IMR-90 (cell line): Measurements from ENCODE around the gene EHF. TPM values are rescaled to one million over a fixed set of nuclear protein-coding genes. Genes with fewer than 3 reads are reported as not detected.

Experiments
- ATAC-seq: fragments of 200-7000 bp; cut with Tn5 transposase; 2 replicates; pipeline ENCODE4 v1.9.1; 2020; ENCODE audit warnings: low read depth, mild to moderate bottlenecking, moderate library complexity
- BruUV-seq: library from RNA; stranded (reverse); fragments of 400-500 nt; replicated peaks from 2 replicates; lab custom pipeline; 2021; lab: Mats Ljungman, UMichigan
- CTCF ChIA-PET: fragments of 300-600 bp; formaldehyde crosslinking; extraction: SDS; loops from one replicate; lab custom pipeline; 2021; ENCODE audit warnings: antibody characterized with exemption; lab: Yijun Ruan, JAX
- POLR2A ChIA-PET: fragments of 300-600 bp; sonication (Branson Sonifier 250); formaldehyde crosslinking; loops from one replicate; lab custom pipeline; 2022; ENCODE audit warnings: antibody characterized with exemption; ENCODE audit not compliant: unreplicated experiment; lab: Charles Lee
- DNase-seq: peaks from one replicate; pipeline ENCODE4 v3.0.0; 2013
- H2AFZ ChIP-seq: replicated peaks from 2 replicates; pipeline ENCODE3; 2013; ENCODE audit warnings: low read length, mild to moderate bottlenecking; ENCODE audit not compliant: poor library complexity
- H2AK5ac ChIP-seq: 2 replicates; pipeline ENCODE4 v1.6.1; 2013; ENCODE audit warnings: low read depth, low read length, inconsistent platforms
- H2AK9ac ChIP-seq: replicated peaks from 2 replicates; pipeline ENCODE3; 2013; ENCODE audit warnings: mild to moderate bottlenecking, low read depth, low read length, moderate library complexity; ENCODE audit not compliant: poor library complexity
- H2BK120ac ChIP-seq: 2 replicates; pipeline ENCODE4 v1.6.1; 2013; ENCODE audit warnings: low read depth, low read length, inconsistent platforms
- H2BK15ac ChIP-seq: 3 replicates; pipeline ENCODE4 v1.6.1; 2013; ENCODE audit warnings: low read depth, low read length, inconsistent platforms
- H2BK20ac ChIP-seq: 2 replicates; pipeline ENCODE4 v1.6.1; 2013; ENCODE audit warnings: low read depth, mild to moderate bottlenecking, inconsistent platforms, low read length, moderate library complexity
- H2BK5ac ChIP-seq: 2 replicates; pipeline ENCODE4 v1.6.1; 2013; ENCODE audit warnings: mild to moderate bottlenecking, low read depth, low read length, inconsistent platforms; ENCODE audit not compliant: poor library complexity, severe bottlenecking
- H3K14ac ChIP-seq: replicated peaks from 2 replicates; pipeline ENCODE4 v1.6.1; 2013; ENCODE audit warnings: low read depth, low read length, inconsistent platforms
- H3K18ac ChIP-seq: 2 replicates; pipeline ENCODE4 v1.6.1; 2013; ENCODE audit warnings: low read depth, low read length, control low read depth
- H3K23ac ChIP-seq: 2 replicates; pipeline ENCODE4 v1.6.1; 2013; ENCODE audit warnings: low read depth, low read length, inconsistent platforms
- H3K27ac ChIP-seq: 2 replicates; pipeline ENCODE4 v1.5.1; 2013; ENCODE audit warnings: mild to moderate bottlenecking, control low read depth, low read length; ENCODE audit not compliant: insufficient read depth
- H3K27me3 ChIP-seq: 2 replicates; pipeline ENCODE4 v1.6.1; 2013; ENCODE audit warnings: low read length; ENCODE audit not compliant: control insufficient read depth, insufficient read depth
- H3K36me3 ChIP-seq: 2 replicates; pipeline ENCODE4 v1.6.1; 2013; ENCODE audit warnings: low read length, mixed read lengths; ENCODE audit not compliant: control insufficient read depth, insufficient read depth
- H3K4ac ChIP-seq: 2 replicates; pipeline ENCODE4 v1.6.1; 2013; ENCODE audit warnings: low read depth, low read length, inconsistent platforms
- H3K4me1 ChIP-seq: 2 replicates; pipeline ENCODE4 v1.6.1; 2013; ENCODE audit warnings: low read length, mixed read lengths; ENCODE audit not compliant: control insufficient read depth, insufficient read depth
- H3K4me2 ChIP-seq: 2 replicates; pipeline ENCODE4 v1.6.1; 2013; ENCODE audit warnings: low read depth, mild to moderate bottlenecking, control low read depth, low read length, moderate library complexity
- H3K4me3 ChIP-seq: 2 replicates; pipeline ENCODE4 v1.5.1; 2013; ENCODE audit warnings: low read depth, mild to moderate bottlenecking, control low read depth, low read length, moderate library complexity; ENCODE audit not compliant: insufficient read depth
- H3K56ac ChIP-seq: 2 replicates; pipeline ENCODE4 v1.6.1; 2013; ENCODE audit warnings: low read length, inconsistent platforms; ENCODE audit not compliant: insufficient read depth; ENCODE audit errors: extremely low read depth
- H3K79me1 ChIP-seq, 2 experiments: 2 replicates each; pipeline ENCODE4 v1.6.1; 2013; ENCODE audit warnings: low read length in 2 of 2, inconsistent platforms in 1 of 2, low read depth in 1 of 2
- H3K9ac ChIP-seq: 2 replicates; pipeline ENCODE4 v1.6.1; 2013; ENCODE audit warnings: low read depth, low read length, control low read depth
- H3K9me1 ChIP-seq: 2 replicates; pipeline ENCODE4 v1.6.1; 2013; ENCODE audit warnings: low read length, inconsistent platforms; ENCODE audit not compliant: insufficient read depth
- H3K9me3 ChIP-seq: 2 replicates; pipeline ENCODE4 v1.6.1; 2013; ENCODE audit warnings: low read length; ENCODE audit not compliant: control insufficient read depth, insufficient read depth
- H4K20me1 ChIP-seq: 2 replicates; pipeline ENCODE4 v1.6.1; 2013; ENCODE audit warnings: low read length, inconsistent platforms; ENCODE audit not compliant: insufficient read depth
- H4K5ac ChIP-seq: 2 replicates; pipeline ENCODE4 v1.6.1; 2013; ENCODE audit warnings: mild to moderate bottlenecking, low read depth, low read length, control low read depth
- H4K8ac ChIP-seq, 2 experiments: 2 replicates each; pipeline ENCODE4 v1.6.1; 2013; ENCODE audit warnings: low read depth in 2 of 2, low read length in 2 of 2, control low read depth in 1 of 2, inconsistent platforms in 1 of 2
- H4K91ac ChIP-seq: 2 replicates; pipeline ENCODE4 v1.6.1; 2013; ENCODE audit warnings: low read depth, low read length, inconsistent platforms; ENCODE audit not compliant: insufficient read depth
- BHLHE40 ChIP-seq: fragments of 150-350 bp; IDR thresholded peaks from 2 replicates; pipeline ENCODE4 v1.6.1; 2016; ENCODE audit warnings: mild to moderate bottlenecking, low read depth, low read length
- CEBPB ChIP-seq: IDR thresholded peaks from 2 replicates; pipeline ENCODE4 v1.6.1; 2012; ENCODE audit warnings: low read depth, low read length, improper control_type of control experiment
- CHD1 ChIP-seq: IDR thresholded peaks from 2 replicates; pipeline ENCODE4 v1.6.1; 2012; ENCODE audit warnings: low read depth, low read length, improper control_type of control experiment
- FOS ChIP-seq: fragments of 150-350 bp; IDR thresholded peaks from 2 replicates; pipeline ENCODE4 v1.6.1; 2016; ENCODE audit warnings: low read depth, low read length
- MAFK ChIP-seq: IDR thresholded peaks from 2 replicates; pipeline ENCODE4 v1.6.1; 2012; ENCODE audit warnings: low read depth, low read length, improper control_type of control experiment
- NFE2L2 ChIP-seq: fragments of 150-350 bp; IDR thresholded peaks from 2 replicates; pipeline ENCODE4 v1.6.1; 2016; ENCODE audit warnings: low read depth, mild to moderate bottlenecking, low read length
- POLR2A ChIP-seq: IDR thresholded peaks from 2 replicates; pipeline ENCODE4 v1.6.1; 2012; ENCODE audit warnings: mild to moderate bottlenecking, low read depth, low read length
- RAD21 ChIP-seq: IDR thresholded peaks from 2 replicates; pipeline ENCODE4 v1.6.1; 2012; ENCODE audit warnings: low read length, improper control_type of control experiment
- RCOR1 ChIP-seq: IDR thresholded peaks from 2 replicates; pipeline ENCODE4 v1.6.1; 2012; ENCODE audit warnings: mild to moderate bottlenecking, low read length, improper control_type of control experiment; ENCODE audit not compliant: insufficient replicate concordance
- RFX5 ChIP-seq: IDR thresholded peaks from 2 replicates; pipeline ENCODE4 v1.8.0; 2012; ENCODE audit warnings: low read depth, mild to moderate bottlenecking, low read length, moderate library complexity
- SMC3 ChIP-seq: fragments of 150-350 bp; IDR thresholded peaks from 2 replicates; pipeline ENCODE4 v1.6.1; 2016; ENCODE audit warnings: low read depth, mild to moderate bottlenecking, antibody characterized with exemption, low read length, moderate library complexity
- WGBS, 2 experiments: methylation state at CpG; one replicate each; pipeline versions ENCODE4 v1.1.5 to v1.1.7; 2013; ENCODE audit warnings: missing lambda C conversion rate in 2 of 2; ENCODE audit not compliant: insufficient read length in 1 of 2; ENCODE audit errors: extremely low coverage in 2 of 2; 5-methylcytosine and 5-hydroxymethylcytosine counted together
- dilution Hi-C: fragments of 300-500 bp; cut with HindIII; formaldehyde crosslinking; loops from one replicate; pipeline ENCODE4 v1.14.3; 2018; ENCODE audit warnings: low sequenced_read_pairs; ENCODE audit not compliant: unreplicated experiment
- in situ Hi-C: fragments of 300-500 bp; cut with MboI; formaldehyde crosslinking; loops from 3 replicates; pipeline ENCODE4 v1.14.3; 2019; ENCODE audit warnings: low sequenced_read_pairs, inconsistent platforms, mixed read lengths
- intact Hi-C: fragments of 100-400 bp; cut with micrococcal nuclease; formaldehyde crosslinking; loops from 2 replicates; pipeline ENCODE4 v1.10.0; 2022
- polyA plus RNA-seq, 3 experiments: library from polyadenylated mRNA; depleted of rRNA; stranded (reverse); fragments of >200 nt; gene quantifications; 2 replicates each; pipeline ENCODE4 v1.2.3, GENCODE V29; 2012; ENCODE audit warnings: low replicate concordance in 1 of 3
- total RNA-seq: library from RNA; depleted of rRNA; stranded (reverse); fragments of >200 nt; gene quantifications from 2 replicates; pipeline ENCODE4 v1.2.3, GENCODE V29; 2012
- TF ChIP-seq, protein P1 (sequence below): conservative IDR thresholded peaks from 2 replicates; pipeline ENCODE4 v1.5.1; 2012; ENCODE audit warnings: mild to moderate bottlenecking, low read depth, low read length, improper control_type of control experiment
- TF ChIP-seq, protein P2 (sequence below): fragments of 150-350 bp; IDR thresholded peaks from 2 replicates; pipeline ENCODE4 v1.6.1; 2016; ENCODE audit warnings: low read depth, mild to moderate bottlenecking, low read length, moderate library complexity, borderline replicate concordance
- TF ChIP-seq, protein P3 (sequence below): fragments of 150-350 bp; IDR thresholded peaks from 2 replicates; pipeline ENCODE4 v1.6.1; 2017; ENCODE audit warnings: mild to moderate bottlenecking, antibody characterized with exemption, low read length, low read depth

Gene EHF
- total and polyA plus RNA-seq, 2 of the 4 experiments (the other 2 are of a cell fraction) = under 0.01 TPM; not detected in 1

DNA sequence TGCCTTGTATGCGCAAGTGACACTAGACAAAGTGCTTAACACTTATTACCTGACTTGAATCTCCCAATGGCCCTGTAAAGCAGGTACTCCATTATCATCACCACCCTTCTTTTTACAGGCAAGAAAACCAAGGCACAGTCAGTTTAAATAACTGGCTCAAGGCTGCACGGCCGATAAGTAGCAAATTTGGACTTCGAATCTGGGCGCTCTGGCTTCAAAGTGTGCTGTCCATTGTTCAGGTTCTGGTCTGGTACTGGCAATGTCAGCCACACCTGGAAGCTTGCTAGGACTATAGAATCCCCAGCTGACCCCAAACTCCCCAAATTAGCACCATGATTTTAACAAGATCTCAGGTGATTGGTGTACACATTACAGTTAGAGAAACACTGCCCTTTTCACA lies 19.3 kb upstream of the EHF start:
- peaks cover 16% of the 10 kb centered on the region for H3K9me1 ChIP-seq
- no peaks in the 10 kb centered on the region for H3K27me3 ChIP-seq
- peaks cover 18% of the 10 kb centered on the region for H3K4me1 ChIP-seq
- H2BK20ac ChIP-seq = peak overlapping the region; percentile 98
- no peak overlapping the region for H2AFZ ChIP-seq
- in situ Hi-C loops (no loop called here), dilution Hi-C loops (no loop called here), intact Hi-C loops (no loop called here)
- H4K91ac ChIP-seq = peak overlapping the region; percentile 99
- H3K4me2 ChIP-seq = no peak overlapping the region
- no peak overlapping the region for H4K5ac ChIP-seq
- 0 out of 2 replicates have a peak overlapping the region, but pooled peaks have one; percentile 15 for H3K27ac ChIP-seq
- H3K14ac ChIP-seq = peak overlapping the region; percentile 10
- ATAC-seq (no peak), DNase-seq (no peak)
- 0 out of 2 replicates have a peak overlapping the region, but pooled peaks have one; percentile 10 for H3K56ac ChIP-seq
- no peak overlapping the region for H2AK9ac ChIP-seq
- no peak overlapping the region for H3K18ac ChIP-seq
- no peaks in the 10 kb centered on the region for H4K20me1 ChIP-seq
- CTCF ChIA-PET = interaction anchor here (1.1 kb wide), 1 partner anchor 15 kb away, joined by 6 read pairs; no protein-coding TSS in a partner anchor
- BruUV-seq = no TSS peak
- WGBS, 2 experiments = 89% methylated on average over 5 of the region's 5 CpGs; no CpG with 5 or more reads in 1 of the 2 experiments
- peak overlapping the region; percentile 97 for H3K4ac ChIP-seq
- TF ChIP-seq SMC3 (no peak), POLR2A (no peak), RCOR1 (no peak), MAFK (no peak), NFE2L2 (no peak), RFX5 (no peak), CEBPB (no peak), CHD1 (no peak), BHLHE40 (no peak), RAD21 (no peak), FOS (no peak)
- TF ChIP-seq, protein P1, sequence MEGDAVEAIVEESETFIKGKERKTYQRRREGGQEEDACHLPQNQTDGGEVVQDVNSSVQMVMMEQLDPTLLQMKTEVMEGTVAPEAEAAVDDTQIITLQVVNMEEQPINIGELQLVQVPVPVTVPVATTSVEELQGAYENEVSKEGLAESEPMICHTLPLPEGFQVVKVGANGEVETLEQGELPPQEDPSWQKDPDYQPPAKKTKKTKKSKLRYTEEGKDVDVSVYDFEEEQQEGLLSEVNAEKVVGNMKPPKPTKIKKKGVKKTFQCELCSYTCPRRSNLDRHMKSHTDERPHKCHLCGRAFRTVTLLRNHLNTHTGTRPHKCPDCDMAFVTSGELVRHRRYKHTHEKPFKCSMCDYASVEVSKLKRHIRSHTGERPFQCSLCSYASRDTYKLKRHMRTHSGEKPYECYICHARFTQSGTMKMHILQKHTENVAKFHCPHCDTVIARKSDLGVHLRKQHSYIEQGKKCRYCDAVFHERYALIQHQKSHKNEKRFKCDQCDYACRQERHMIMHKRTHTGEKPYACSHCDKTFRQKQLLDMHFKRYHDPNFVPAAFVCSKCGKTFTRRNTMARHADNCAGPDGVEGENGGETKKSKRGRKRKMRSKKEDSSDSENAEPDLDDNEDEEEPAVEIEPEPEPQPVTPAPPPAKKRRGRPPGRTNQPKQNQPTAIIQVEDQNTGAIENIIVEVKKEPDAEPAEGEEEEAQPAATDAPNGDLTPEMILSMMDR = no peak
- TF ChIP-seq, protein P2, sequence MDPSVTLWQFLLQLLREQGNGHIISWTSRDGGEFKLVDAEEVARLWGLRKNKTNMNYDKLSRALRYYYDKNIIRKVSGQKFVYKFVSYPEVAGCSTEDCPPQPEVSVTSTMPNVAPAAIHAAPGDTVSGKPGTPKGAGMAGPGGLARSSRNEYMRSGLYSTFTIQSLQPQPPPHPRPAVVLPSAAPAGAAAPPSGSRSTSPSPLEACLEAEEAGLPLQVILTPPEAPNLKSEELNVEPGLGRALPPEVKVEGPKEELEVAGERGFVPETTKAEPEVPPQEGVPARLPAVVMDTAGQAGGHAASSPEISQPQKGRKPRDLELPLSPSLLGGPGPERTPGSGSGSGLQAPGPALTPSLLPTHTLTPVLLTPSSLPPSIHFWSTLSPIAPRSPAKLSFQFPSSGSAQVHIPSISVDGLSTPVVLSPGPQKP = no peak
- TF ChIP-seq, protein P3, sequence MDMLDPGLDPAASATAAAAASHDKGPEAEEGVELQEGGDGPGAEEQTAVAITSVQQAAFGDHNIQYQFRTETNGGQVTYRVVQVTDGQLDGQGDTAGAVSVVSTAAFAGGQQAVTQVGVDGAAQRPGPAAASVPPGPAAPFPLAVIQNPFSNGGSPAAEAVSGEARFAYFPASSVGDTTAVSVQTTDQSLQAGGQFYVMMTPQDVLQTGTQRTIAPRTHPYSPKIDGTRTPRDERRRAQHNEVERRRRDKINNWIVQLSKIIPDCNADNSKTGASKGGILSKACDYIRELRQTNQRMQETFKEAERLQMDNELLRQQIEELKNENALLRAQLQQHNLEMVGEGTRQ = no peak
- H2BK120ac ChIP-seq = peak overlapping the region; percentile 100
- H3K36me3 ChIP-seq = no peaks in the 10 kb centered on the region
- no peaks in the 10 kb centered on the region for H3K9me3 ChIP-seq
- POLR2A ChIA-PET = no interaction called here
- peak overlapping the region; percentile 90 to 97; a peak in 2 of 4 replicates for H4K8ac ChIP-seq
- H3K79me1 ChIP-seq = peaks cover 0 to 3% of the 10 kb centered on the region in 2 experiments; a peak in 1 of 4 replicates
- peak overlapping the region; percentile 6; the same call in 1 of the 2 replicates for H3K23ac ChIP-seq
- no peak overlapping the region for H3K9ac ChIP-seq
- H3K4me3 ChIP-seq = no peak overlapping the region
- no peak overlapping the region for H2BK5ac ChIP-seq
- peak overlapping the region; percentile 91 for H2AK5ac ChIP-seq
- peak overlapping the region; percentile 99 for H2BK15ac ChIP-seq
